Neural crest cell (in vitro differentiated cells): Measurements from ENCODE around the gene XYLT1. TPM values are rescaled to one million over a fixed set of nuclear protein-coding genes. Genes with fewer than 3 reads are reported as not detected.
A peak's percentile ranks its signal among the peaks of the same experiment; 100 is the strongest.

Source experiments
- DNase-seq: peaks from one replicate; pipeline ENCODE4 v3.0.0; 2021; ENCODE audit warnings: low read depth, mixed read lengths, low spot score
- H3K27ac Mint-ChIP-seq: one replicate; pipeline ENCODE4 v1.8.0; 2021; ENCODE audit warnings: mild to moderate bottlenecking, mixed read lengths; ENCODE audit not compliant: unreplicated experiment
- H3K27me3 Mint-ChIP-seq: 2 replicates; pipeline ENCODE4 v1.8.0; 2021; ENCODE audit warnings: low read depth, mild to moderate bottlenecking, mixed read lengths
- H3K36me3 Mint-ChIP-seq: 2 replicates; pipeline ENCODE4 v1.8.0; 2021; ENCODE audit warnings: low read depth, mild to moderate bottlenecking, mixed read lengths
- H3K4me1 Mint-ChIP-seq: 2 replicates; pipeline ENCODE4 v1.8.0; 2021; ENCODE audit warnings: mixed read lengths
- H3K4me3 Mint-ChIP-seq: one replicate; pipeline ENCODE4 v1.8.0; 2021; ENCODE audit warnings: mild to moderate bottlenecking, mixed read lengths
- H3K9me3 Mint-ChIP-seq: 2 replicates; pipeline ENCODE4 v1.8.0; 2021; ENCODE audit warnings: mixed read lengths
- total RNA-seq: library from RNA; stranded (reverse); gene quantifications from 2 replicates; pipeline ENCODE4 v1.2.1, GENCODE V29; 2021
- TF ChIP-seq, protein P1 (sequence below): fragments of 200-600 bp; sonication (generic); conservative IDR thresholded peaks from 2 replicates; pipeline ENCODE4 v1.5.0; 2021; ENCODE audit warnings: antibody characterized with exemption, mild to moderate bottlenecking

Gene XYLT1
- total RNA-seq, 1 donor from 2014 or later = 15.0 TPM

- peaks cover 2% of the 10 kb centered on the region for H3K9me3 Mint-ChIP-seq
- H3K27me3 Mint-ChIP-seq = no peaks in the 10 kb centered on the region
- no peak for DNase-seq
- peaks cover 4% of the 10 kb centered on the region for H3K4me1 Mint-ChIP-seq
- no peak overlapping the region for H3K4me3 Mint-ChIP-seq
- H3K36me3 Mint-ChIP-seq = no peaks in the 10 kb centered on the region
- H3K27ac Mint-ChIP-seq = peak overlapping the region; percentile 53
- TF ChIP-seq, protein P1, sequence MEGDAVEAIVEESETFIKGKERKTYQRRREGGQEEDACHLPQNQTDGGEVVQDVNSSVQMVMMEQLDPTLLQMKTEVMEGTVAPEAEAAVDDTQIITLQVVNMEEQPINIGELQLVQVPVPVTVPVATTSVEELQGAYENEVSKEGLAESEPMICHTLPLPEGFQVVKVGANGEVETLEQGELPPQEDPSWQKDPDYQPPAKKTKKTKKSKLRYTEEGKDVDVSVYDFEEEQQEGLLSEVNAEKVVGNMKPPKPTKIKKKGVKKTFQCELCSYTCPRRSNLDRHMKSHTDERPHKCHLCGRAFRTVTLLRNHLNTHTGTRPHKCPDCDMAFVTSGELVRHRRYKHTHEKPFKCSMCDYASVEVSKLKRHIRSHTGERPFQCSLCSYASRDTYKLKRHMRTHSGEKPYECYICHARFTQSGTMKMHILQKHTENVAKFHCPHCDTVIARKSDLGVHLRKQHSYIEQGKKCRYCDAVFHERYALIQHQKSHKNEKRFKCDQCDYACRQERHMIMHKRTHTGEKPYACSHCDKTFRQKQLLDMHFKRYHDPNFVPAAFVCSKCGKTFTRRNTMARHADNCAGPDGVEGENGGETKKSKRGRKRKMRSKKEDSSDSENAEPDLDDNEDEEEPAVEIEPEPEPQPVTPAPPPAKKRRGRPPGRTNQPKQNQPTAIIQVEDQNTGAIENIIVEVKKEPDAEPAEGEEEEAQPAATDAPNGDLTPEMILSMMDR = no peak
These were observed 150.8 kb downstream of the XYLT1 start for GRCh38 chr16:17320009-17320408.

- H3K36me3 Mint-ChIP-seq = no peaks in the 10 kb centered on the region
- H3K9me3 Mint-ChIP-seq = peaks cover 2% of the 10 kb centered on the region
- TF ChIP-seq, protein P1 = no peak
- H3K27me3 Mint-ChIP-seq = no peaks in the 10 kb centered on the region
- peak overlapping the region; percentile 44 for H3K27ac Mint-ChIP-seq
- DNase-seq = no peak
- H3K4me1 Mint-ChIP-seq = peaks cover 14% of the 10 kb centered on the region
- H3K4me3 Mint-ChIP-seq = no peak overlapping the region
These were observed 152.5 kb downstream of the XYLT1 start for GRCh38 chr16:17318238-17318637.

DNA sequence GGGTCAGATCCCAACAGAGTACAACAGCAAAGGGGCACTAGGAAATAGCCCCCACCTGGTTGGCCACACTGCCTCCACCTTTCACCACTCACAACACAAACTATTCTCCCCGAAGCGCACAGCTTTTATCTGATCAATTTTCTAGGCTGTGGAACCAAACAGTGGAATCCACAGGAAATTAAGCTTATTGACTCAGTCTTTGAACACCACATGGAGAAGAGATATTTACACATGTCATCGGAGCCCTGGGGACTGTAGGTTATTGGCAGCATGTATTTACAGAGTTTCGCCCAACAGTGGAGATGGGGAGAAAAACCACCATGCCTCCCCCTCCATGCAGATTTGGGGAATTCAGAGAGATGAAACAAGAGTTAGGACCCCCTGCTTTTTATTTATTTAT lies 154.8 kb downstream of the XYLT1 start:
- H3K9me3 Mint-ChIP-seq = peaks cover 2% of the 10 kb centered on the region
- no peak for DNase-seq
- no peaks in the 10 kb centered on the region for H3K27me3 Mint-ChIP-seq
- peaks cover 29% of the 10 kb centered on the region for H3K4me1 Mint-ChIP-seq
- no peaks in the 10 kb centered on the region for H3K36me3 Mint-ChIP-seq
- no peak overlapping the region for H3K27ac Mint-ChIP-seq
- no peak overlapping the region for H3K4me3 Mint-ChIP-seq
- TF ChIP-seq, protein P1 = no peak

DNA sequence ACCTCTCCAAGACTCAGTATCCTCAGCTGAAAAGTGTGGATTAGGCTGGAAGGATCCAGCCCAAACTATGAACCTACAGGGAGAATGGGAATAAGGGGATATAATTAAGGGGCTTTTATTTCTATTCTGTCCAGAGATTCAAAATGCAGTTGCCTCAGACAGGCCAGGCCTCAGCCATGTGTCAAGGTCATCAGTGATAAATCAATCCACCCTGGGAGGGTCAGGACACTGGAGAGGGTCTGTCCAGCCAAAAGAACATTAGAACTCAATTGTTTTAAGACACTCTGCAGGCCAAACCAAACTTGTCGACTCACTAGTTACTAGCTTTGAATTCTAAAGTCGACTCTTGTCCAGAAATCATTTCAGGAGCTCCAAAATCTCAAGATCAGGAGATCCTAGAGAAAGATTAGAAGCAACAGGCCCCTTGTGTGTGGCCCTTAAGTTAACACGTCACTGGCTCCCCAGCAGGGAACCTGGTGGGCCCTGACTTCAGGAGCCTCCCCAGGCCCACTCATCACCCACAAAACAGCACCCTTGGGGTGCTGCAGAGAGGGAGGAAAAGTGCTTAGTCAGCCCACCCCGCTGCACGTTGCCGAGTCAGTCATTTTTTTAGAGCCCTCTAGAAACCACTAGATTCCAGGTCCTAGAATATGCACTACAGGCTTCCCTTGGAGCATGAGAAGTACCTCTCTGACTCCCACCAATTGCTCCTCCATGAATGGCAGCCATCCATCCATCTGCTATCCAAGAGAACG lies 156.8 kb downstream of the XYLT1 start:
- TF ChIP-seq, protein P1 = no peak
- H3K9me3 Mint-ChIP-seq = peaks cover 6% of the 10 kb centered on the region
- no peak overlapping the region for H3K4me3 Mint-ChIP-seq
- peaks cover 48% of the 10 kb centered on the region for H3K4me1 Mint-ChIP-seq
- H3K36me3 Mint-ChIP-seq = no peaks in the 10 kb centered on the region
- peak overlapping the region; percentile 68 for H3K27ac Mint-ChIP-seq
- DNase-seq = no peak
- H3K27me3 Mint-ChIP-seq = no peaks in the 10 kb centered on the region

DNA sequence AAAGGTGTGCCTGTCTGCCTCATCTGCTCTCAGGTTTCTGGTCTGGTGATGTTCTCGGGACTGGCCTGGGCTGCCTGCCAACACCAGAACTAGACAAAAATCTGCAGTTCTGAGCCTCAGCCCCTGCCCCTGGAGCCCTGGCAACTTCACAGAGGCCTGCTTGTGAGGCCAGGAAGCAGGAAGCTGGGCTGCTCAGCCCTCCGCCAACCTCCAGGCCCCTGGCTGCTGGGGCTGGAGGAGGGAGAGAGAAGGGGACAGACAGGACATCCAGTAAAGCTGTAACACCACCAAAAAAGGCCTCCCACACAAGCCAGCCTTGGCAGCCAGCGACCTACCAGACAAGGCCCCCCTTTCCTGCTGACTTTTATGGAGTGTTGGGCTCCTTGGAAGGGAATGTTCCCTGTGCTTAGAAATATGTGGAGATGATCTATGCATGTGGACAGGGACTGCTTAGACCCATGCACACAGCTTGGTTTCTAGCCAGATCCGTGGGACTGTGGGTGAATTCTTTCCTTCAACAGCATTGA lies 157.6 kb downstream of the XYLT1 start:
- Mint-ChIP-seq H3K4me1 (peaks cover 46% of the 10 kb centered on the region), H3K4me3 (no peak overlapping the region), H3K27me3 (no peaks in the 10 kb centered on the region), H3K9me3 (peaks cover 6% of the 10 kb centered on the region), H3K36me3 (no peaks in the 10 kb centered on the region), H3K27ac (peak overlapping the region; percentile 28)
- no peak for DNase-seq
- TF ChIP-seq, protein P1 = no peak
